SK-N-SH (cell line): Measurements from ENCODE around the gene SMARCA1.

Experiments used
- EP300 ChIP-seq, 2 experiments: IDR thresholded peaks; 2 replicates each; pipeline versions ENCODE4 v1.4.0 to v1.6.1; 2012; ENCODE audit warnings: borderline replicate concordance in 1 of 2, low read depth in 1 of 2, low read length in 1 of 2
- MAX ChIP-seq: IDR thresholded peaks from 2 replicates; pipeline ENCODE4 v1.4.0; 2012; ENCODE audit warnings: low read depth
- MEF2A ChIP-seq: IDR thresholded peaks from 2 replicates; pipeline ENCODE4 v1.4.0; 2012; ENCODE audit warnings: low read depth, borderline replicate concordance
- MXI1 ChIP-seq: IDR thresholded peaks from 2 replicates; pipeline ENCODE4 v1.6.1; 2012; ENCODE audit warnings: mild to moderate bottlenecking, low read depth, low read length, improper control_type of control experiment
- RFX5 ChIP-seq: IDR thresholded peaks from 2 replicates; pipeline ENCODE4 v1.6.1; 2012; ENCODE audit warnings: mild to moderate bottlenecking, improper control_type of control experiment, low read length
- SIN3A ChIP-seq: IDR thresholded peaks from 2 replicates; pipeline ENCODE4 v1.6.1; 2012; ENCODE audit warnings: low read depth, mild to moderate bottlenecking, low read length, moderate library complexity, borderline replicate concordance
- TF ChIP-seq, protein P1 (sequence below): fragments of 200-600 bp; sonication (generic); IDR thresholded peaks from 2 replicates; pipeline ENCODE4 v1.6.1; 2017; ENCODE audit warnings: antibody characterized with exemption, mild to moderate bottlenecking, moderate library complexity
- TF ChIP-seq, protein P2 (sequence below): IDR thresholded peaks from 2 replicates; pipeline ENCODE4 v1.4.0; 2012; ENCODE audit warnings: low read depth, borderline replicate concordance

DNA sequence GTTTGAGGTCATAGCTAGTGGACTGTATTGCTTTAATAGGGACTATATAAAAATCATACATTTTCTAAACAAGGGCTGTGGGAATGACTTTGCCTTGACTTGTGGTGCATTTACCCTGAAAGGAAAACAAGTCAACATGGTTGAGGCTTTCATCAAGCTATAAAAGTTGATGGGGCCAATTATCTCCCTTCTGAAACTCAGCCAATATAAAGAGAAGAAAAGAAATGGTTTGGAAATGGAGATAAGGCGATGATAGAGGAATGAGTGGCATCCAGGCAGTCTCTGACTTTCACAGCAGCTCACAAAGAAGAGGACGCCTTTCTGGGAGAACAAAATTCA is 118.7 kb downstream of the SMARCA1 start:
- TF ChIP-seq, protein P1, sequence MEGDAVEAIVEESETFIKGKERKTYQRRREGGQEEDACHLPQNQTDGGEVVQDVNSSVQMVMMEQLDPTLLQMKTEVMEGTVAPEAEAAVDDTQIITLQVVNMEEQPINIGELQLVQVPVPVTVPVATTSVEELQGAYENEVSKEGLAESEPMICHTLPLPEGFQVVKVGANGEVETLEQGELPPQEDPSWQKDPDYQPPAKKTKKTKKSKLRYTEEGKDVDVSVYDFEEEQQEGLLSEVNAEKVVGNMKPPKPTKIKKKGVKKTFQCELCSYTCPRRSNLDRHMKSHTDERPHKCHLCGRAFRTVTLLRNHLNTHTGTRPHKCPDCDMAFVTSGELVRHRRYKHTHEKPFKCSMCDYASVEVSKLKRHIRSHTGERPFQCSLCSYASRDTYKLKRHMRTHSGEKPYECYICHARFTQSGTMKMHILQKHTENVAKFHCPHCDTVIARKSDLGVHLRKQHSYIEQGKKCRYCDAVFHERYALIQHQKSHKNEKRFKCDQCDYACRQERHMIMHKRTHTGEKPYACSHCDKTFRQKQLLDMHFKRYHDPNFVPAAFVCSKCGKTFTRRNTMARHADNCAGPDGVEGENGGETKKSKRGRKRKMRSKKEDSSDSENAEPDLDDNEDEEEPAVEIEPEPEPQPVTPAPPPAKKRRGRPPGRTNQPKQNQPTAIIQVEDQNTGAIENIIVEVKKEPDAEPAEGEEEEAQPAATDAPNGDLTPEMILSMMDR, result no peak
- TF ChIP-seq RFX5 (no peak), MXI1 (no peak), SIN3A (no peak), EP300 (IDR thresholded peaks at IDR 0.05; ENCODE audit: borderline replicate concordance in 1 of 2, low read depth in 1 of 2, low read length in 1 of 2) (no peak), MAX (no peak), MEF2A (no peak)
- TF ChIP-seq, protein P2, sequence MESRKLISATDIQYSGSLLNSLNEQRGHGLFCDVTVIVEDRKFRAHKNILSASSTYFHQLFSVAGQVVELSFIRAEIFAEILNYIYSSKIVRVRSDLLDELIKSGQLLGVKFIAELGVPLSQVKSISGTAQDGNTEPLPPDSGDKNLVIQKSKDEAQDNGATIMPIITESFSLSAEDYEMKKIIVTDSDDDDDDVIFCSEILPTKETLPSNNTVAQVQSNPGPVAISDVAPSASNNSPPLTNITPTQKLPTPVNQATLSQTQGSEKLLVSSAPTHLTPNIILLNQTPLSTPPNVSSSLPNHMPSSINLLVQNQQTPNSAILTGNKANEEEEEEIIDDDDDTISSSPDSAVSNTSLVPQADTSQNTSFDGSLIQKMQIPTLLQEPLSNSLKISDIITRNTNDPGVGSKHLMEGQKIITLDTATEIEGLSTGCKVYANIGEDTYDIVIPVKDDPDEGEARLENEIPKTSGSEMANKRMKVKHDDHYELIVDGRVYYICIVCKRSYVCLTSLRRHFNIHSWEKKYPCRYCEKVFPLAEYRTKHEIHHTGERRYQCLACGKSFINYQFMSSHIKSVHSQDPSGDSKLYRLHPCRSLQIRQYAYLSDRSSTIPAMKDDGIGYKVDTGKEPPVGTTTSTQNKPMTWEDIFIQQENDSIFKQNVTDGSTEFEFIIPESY, result no peak
